MM.1S (cell line): Measurements from ENCODE around the gene BCKDK.

ENCODE experiments used
- EZH2 ChIP-seq: fragments of 300-600 bp; sonication (generic); optimal IDR thresholded peaks from 2 replicates; pipeline ENCODE3; 2017; ENCODE audit warnings: low read depth, mild to moderate bottlenecking, antibody characterized with exemption, low read length, mixed read lengths
- EZH2phosphoT487 ChIP-seq: fragments of 300-600 bp; sonication (generic); IDR thresholded peaks from 2 replicates; pipeline ENCODE4 v1.6.1; 2018; ENCODE audit warnings: antibody characterized with exemption, low read length
- TF ChIP-seq, protein P1 (sequence below): fragments of 300-600 bp; sonication (generic); IDR thresholded peaks from 2 replicates; pipeline ENCODE4 v1.5.1; 2016; ENCODE audit warnings: antibody characterized with exemption, low read length, mixed read lengths

DNA sequence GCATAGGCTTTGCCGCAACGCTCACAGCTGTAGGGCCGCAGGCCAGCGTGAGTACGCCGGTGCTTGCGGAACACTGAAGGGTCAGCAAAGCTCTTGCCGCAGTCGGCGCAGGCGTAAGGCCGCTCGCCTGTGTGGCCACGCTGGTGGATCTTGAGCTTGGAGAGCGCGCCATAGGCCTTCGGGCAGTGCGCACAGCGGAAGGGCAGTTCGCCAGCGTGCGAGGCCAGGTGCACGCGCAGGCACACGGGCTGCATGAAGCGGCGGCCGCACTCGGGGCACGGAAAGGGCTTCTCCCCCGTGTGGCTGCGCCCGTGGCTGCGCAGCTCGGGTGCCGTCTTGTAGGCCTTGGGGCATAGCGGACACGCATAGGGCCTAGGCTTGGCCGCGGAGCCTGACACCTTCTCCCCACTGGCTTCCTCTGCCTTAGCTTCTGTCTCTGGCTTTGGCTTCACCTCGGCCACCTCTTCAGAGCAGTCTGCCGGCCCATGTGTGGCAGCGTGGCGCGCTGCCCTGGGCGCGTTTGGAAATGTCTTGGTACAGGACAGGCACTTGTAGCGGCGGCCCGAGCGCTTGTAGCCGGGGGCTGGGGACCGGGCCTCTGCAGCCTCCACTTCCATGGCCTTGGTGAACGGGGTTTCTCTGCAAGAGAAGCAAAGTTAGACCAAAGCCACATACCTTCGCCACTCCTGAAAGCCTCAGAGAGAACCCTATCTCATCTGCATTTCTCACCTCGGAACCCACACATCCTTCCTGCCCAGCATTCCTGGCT lies 44.2 kb upstream of the BCKDK start:
- TF ChIP-seq, protein P1, sequence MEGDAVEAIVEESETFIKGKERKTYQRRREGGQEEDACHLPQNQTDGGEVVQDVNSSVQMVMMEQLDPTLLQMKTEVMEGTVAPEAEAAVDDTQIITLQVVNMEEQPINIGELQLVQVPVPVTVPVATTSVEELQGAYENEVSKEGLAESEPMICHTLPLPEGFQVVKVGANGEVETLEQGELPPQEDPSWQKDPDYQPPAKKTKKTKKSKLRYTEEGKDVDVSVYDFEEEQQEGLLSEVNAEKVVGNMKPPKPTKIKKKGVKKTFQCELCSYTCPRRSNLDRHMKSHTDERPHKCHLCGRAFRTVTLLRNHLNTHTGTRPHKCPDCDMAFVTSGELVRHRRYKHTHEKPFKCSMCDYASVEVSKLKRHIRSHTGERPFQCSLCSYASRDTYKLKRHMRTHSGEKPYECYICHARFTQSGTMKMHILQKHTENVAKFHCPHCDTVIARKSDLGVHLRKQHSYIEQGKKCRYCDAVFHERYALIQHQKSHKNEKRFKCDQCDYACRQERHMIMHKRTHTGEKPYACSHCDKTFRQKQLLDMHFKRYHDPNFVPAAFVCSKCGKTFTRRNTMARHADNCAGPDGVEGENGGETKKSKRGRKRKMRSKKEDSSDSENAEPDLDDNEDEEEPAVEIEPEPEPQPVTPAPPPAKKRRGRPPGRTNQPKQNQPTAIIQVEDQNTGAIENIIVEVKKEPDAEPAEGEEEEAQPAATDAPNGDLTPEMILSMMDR = no peak
- TF ChIP-seq EZH2phosphoT487 = no peak
- no peak for TF ChIP-seq EZH2
